ENCODE data around the gene OR51Q1. TPM values are rescaled to one million over a fixed set of nuclear protein-coding genes. Genes with fewer than 3 reads are reported as not detected.

OR51Q1 gene
- total and polyA plus RNA-seq, 2 experiments from 2014 or later, result not detected

DNA sequence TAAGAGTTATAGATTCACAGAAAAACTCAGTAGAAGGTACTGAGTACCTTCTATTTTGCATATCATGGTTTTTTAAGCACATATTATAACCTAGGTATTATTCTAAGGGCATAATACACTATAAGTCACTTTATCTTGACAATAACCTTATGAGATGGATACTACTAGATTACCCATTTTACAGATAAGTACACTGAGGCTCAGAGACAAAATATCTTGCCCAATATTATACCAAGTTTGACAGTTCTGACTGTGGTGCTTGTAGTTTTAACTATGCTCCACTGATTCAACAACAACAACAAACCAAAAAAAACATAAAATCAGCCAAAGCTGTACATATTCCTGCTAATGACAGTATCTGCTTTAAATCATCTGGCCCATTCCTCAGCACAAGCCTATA, 27.8 kb upstream of the OR51Q1 start:
- Histone ChIP-seq H3K27me3 (no peaks in the 10 kb centered on the region), H3K4me1 (ENCODE audit: low read depth) (no peaks in the 10 kb centered on the region), H3K36me3 (no peaks in the 10 kb centered on the region), H3K27ac (no peak overlapping the region), H3K4me3 (no peak overlapping the region), H3K9me3 (ENCODE audit: low read depth) (no peaks in the 10 kb centered on the region)
- DNase-seq (ENCODE audit: low read depth in 1 of 2, low spot score in 1 of 2), result no peak
- TF ChIP-seq, protein P1, sequence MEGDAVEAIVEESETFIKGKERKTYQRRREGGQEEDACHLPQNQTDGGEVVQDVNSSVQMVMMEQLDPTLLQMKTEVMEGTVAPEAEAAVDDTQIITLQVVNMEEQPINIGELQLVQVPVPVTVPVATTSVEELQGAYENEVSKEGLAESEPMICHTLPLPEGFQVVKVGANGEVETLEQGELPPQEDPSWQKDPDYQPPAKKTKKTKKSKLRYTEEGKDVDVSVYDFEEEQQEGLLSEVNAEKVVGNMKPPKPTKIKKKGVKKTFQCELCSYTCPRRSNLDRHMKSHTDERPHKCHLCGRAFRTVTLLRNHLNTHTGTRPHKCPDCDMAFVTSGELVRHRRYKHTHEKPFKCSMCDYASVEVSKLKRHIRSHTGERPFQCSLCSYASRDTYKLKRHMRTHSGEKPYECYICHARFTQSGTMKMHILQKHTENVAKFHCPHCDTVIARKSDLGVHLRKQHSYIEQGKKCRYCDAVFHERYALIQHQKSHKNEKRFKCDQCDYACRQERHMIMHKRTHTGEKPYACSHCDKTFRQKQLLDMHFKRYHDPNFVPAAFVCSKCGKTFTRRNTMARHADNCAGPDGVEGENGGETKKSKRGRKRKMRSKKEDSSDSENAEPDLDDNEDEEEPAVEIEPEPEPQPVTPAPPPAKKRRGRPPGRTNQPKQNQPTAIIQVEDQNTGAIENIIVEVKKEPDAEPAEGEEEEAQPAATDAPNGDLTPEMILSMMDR (IDR thresholded peaks at IDR 0.05; ENCODE audit: low read depth, low read length), result no peak

DNA sequence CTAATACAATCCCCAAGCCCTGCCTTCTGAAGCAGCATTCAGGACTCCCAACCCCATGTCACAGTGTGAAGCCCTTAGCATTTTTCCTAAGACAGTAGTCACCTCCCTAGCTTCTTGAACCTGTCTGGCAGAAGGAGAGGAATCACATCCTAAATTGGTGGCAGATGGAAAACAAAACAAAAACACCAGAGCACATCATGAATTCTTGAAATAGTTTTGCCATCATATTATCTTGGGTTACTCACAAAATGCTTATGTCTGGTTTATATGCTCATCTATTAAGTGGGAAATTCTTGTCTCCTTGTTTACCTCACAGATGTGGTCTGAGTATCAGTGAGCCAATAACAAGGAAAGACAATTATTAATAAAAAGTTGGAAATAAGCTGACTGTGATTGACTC, 23.0 kb upstream of the OR51Q1 start:
- Histone ChIP-seq H3K4me1 (ENCODE audit: low read depth) (no peaks in the 10 kb centered on the region), H3K36me3 (no peaks in the 10 kb centered on the region), H3K27ac (no peak overlapping the region), H3K4me3 (no peak overlapping the region), H3K27me3 (no peaks in the 10 kb centered on the region), H3K9me3 (ENCODE audit: low read depth) (no peaks in the 10 kb centered on the region)
- TF ChIP-seq, protein P1 (IDR thresholded peaks at IDR 0.05; ENCODE audit: low read depth, low read length), result no peak
- DNase-seq (ENCODE audit: low read depth in 1 of 2, low spot score in 1 of 2), result no peak

GRCh38 chr11:5405173-5405572, 16.7 kb upstream of the OR51Q1 start:
- TF ChIP-seq, protein P1 (IDR thresholded peaks at IDR 0.05; ENCODE audit: low read depth, low read length), result no peak
- H3K27ac ChIP-seq, result no peak overlapping the region
- no peaks in the 10 kb centered on the region for H3K27me3 ChIP-seq
- DNase-seq (ENCODE audit: low read depth in 1 of 2, low spot score in 1 of 2), result no peak
- H3K9me3 ChIP-seq (ENCODE audit: low read depth), result no peaks in the 10 kb centered on the region
- H3K4me3 ChIP-seq, result no peak overlapping the region
- H3K36me3 ChIP-seq, result no peaks in the 10 kb centered on the region
- H3K4me1 ChIP-seq (ENCODE audit: low read depth), result no peaks in the 10 kb centered on the region

GRCh38 chr11:5420993-5421392, 918 bp upstream of the OR51Q1 start:
- no peak for DNase-seq (ENCODE audit: low read depth in 1 of 2, low spot score in 1 of 2)
- Histone ChIP-seq H3K4me3 (no peak overlapping the region), H3K4me1 (ENCODE audit: low read depth) (no peaks in the 10 kb centered on the region)

DNA sequence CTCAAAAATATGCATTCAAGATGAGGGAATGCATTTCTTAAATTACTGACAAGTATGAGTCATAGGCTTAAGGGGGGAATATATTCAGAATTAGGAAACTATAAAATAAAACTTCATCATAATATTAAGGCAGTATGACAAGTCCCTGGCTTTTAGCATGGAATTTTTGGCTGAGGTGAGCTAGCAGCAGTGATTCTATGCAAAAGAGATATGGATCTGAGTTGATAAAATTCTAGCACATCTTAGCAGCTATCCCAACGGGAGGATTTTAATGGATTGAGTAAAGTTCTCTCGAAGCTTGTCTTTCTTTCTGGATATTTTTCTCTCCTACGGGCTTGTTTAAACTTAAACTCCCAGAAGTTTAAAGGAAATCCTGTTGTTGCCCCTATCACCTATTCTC, 1.2 kb downstream of the OR51Q1 start:
- no peaks in the 10 kb centered on the region for H3K4me1 ChIP-seq (ENCODE audit: low read depth)
- H3K27me3 ChIP-seq, result no peaks in the 10 kb centered on the region
- no peaks in the 10 kb centered on the region for H3K36me3 ChIP-seq
- H3K9me3 ChIP-seq (ENCODE audit: low read depth), result no peaks in the 10 kb centered on the region
- TF ChIP-seq, protein P1 (IDR thresholded peaks at IDR 0.05; ENCODE audit: low read depth, low read length), result no peak
- H3K4me3 ChIP-seq, result no peak overlapping the region
- H3K27ac ChIP-seq, result no peak overlapping the region
- no peak for DNase-seq (ENCODE audit: low read depth in 1 of 2, low spot score in 1 of 2)

More at GRCh38 chr11:5420993-5421392, 918 bp upstream of the OR51Q1 start:
- TF ChIP-seq, protein P1 (IDR thresholded peaks at IDR 0.05; ENCODE audit: low read depth, low read length), result no peak
- Histone ChIP-seq H3K9me3 (ENCODE audit: low read depth) (no peaks in the 10 kb centered on the region), H3K27ac (no peak overlapping the region), H3K36me3 (no peaks in the 10 kb centered on the region), H3K27me3 (no peaks in the 10 kb centered on the region)

GRCh38 chr11:5441414-5441813, 19.5 kb downstream of the OR51Q1 start, which contains the start of gene OR51I1:
Gene OR51I1 (minus strand): TSS chr11:5441514. CDS start chr11:5441514, 0 bp downstream.
- Histone ChIP-seq H3K27me3 (no peaks in the 10 kb centered on the region), H3K4me1 (ENCODE audit: low read depth) (no peaks in the 10 kb centered on the region), H3K4me3 (no peak within 1 kb of the TSS), H3K9me3 (ENCODE audit: low read depth) (no peaks in the 10 kb centered on the region), H3K36me3 (no peaks in the 10 kb centered on the region), H3K27ac (no peak within 1 kb of the TSS)
- DNase-seq (ENCODE audit: low read depth in 1 of 2, low spot score in 1 of 2), result no peak
- TF ChIP-seq, protein P1 (IDR thresholded peaks at IDR 0.05; ENCODE audit: low read depth, low read length), result no peak
